Left ventricle myocardium inferior (tissue), 1 donor: ENCODE measurements around the gene HYAL2. TPM values are rescaled to one million over a fixed set of nuclear protein-coding genes. Genes with fewer than 3 reads are reported as not detected.

Experiments
- DNase-seq: peaks from one replicate; pipeline ENCODE4 v3.0.0-alpha.2; 2020
- H3K27ac ChIP-seq: fragments of 200-600 bp; replicated peaks from 2 replicates; pipeline ENCODE4 v1.8.0; 2021
- H3K27me3 ChIP-seq: fragments of 200-600 bp; 2 replicates; pipeline ENCODE4 v1.8.0; 2021; ENCODE audit warnings: low read depth
- H3K36me3 ChIP-seq: fragments of 200-600 bp; 2 replicates; pipeline ENCODE4 v1.8.0; 2021
- H3K4me1 ChIP-seq: fragments of 200-600 bp; 2 replicates; pipeline ENCODE4 v1.8.0; 2021
- H3K4me3 ChIP-seq: fragments of 200-600 bp; 2 replicates; pipeline ENCODE4 v1.8.0; 2021; ENCODE audit warnings: mild to moderate bottlenecking, moderate library complexity
- H3K9me3 ChIP-seq: fragments of 200-600 bp; replicated peaks from 2 replicates; pipeline ENCODE4 v1.8.0; 2021
- CTCF ChIP-seq: fragments of 200-600 bp; IDR thresholded peaks from 2 replicates; pipeline ENCODE4 v1.8.0; 2021; ENCODE audit warnings: antibody characterized with exemption, mild to moderate bottlenecking, borderline replicate concordance
- intact Hi-C: fragments of 100-400 bp; cut with micrococcal nuclease; formaldehyde crosslinking; loops from one replicate; pipeline ENCODE4 v1.11.0; 2022
- total RNA-seq: library from RNA; stranded (reverse); fragmentation: NEBNext Ultra II Directional; extraction: Animal tissue kit (Norgen Biotek cat#: 25700); gene quantifications from one replicate; pipeline ENCODE4 v1.2.1, GENCODE V29; 2021
- donor health status: DM: no; HTN: yes; CAD: no; lungs with severe emphysema.

The HYAL2 gene
- total RNA-seq, 1 donor from 2014 or later, result 38.9 TPM

GRCh38 chr3:50270422-50271224, 51.9 kb downstream of the HYAL2 start:
- intact Hi-C loops, result loop anchor here (5.0 to 10.0 kb wide), 2 partner anchors 43 to 76 kb away; partner anchors contain the start of gene GNAT1
- no peaks in the 10 kb centered on the region for H3K9me3 ChIP-seq
- H3K4me3 ChIP-seq, result peak overlapping the region; percentile 70
- H3K27ac ChIP-seq, result peak overlapping the region; percentile 99
- TF ChIP-seq CTCF, result no peak
- H3K4me1 ChIP-seq, result peaks cover 76% of the 10 kb centered on the region
- H3K36me3 ChIP-seq, result no peaks in the 10 kb centered on the region
- peaks cover 19% of the 10 kb centered on the region for H3K27me3 ChIP-seq
- no peak for DNase-seq

- no peak for TF ChIP-seq CTCF
- H3K27ac ChIP-seq, result peak overlapping the region; percentile 99
- no peak for DNase-seq
- peak overlapping the region; percentile 70 for H3K4me3 ChIP-seq
- intact Hi-C loops, result loop anchor here (5.0 to 10.0 kb wide), 2 partner anchors 43 to 75 kb away; partner anchors contain the start of gene GNAT1
- no peaks in the 10 kb centered on the region for H3K9me3 ChIP-seq
- H3K36me3 ChIP-seq, result no peaks in the 10 kb centered on the region
- H3K27me3 ChIP-seq, result peaks cover 14% of the 10 kb centered on the region
- peaks cover 76% of the 10 kb centered on the region for H3K4me1 ChIP-seq
Observed at GRCh38 chr3:50269977-50270413, 52.5 kb downstream of the HYAL2 start.

DNA sequence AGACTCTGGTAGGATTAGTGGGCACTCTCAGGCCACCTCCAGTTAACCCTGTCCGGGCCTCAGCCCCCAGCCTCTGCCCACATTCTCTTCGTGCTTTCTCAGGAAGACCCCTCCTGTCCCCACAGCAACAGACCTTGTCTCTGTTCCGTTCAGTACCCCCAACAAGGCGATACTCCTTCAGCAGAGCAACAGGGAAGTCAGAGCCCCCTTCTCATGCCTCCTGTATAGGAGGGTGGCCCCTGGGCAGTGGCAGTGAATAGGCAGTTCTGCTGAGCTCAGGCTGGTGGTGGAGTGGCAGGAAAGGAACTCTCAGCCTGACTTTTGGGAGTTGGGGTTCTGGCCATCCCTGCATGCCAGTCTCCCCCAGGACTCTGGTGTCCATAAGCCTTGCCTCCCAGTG, 53.1 kb downstream of the HYAL2 start:
- H3K27ac ChIP-seq, result peak overlapping the region; percentile 99
- DNase-seq, result no peak
- peaks cover 76% of the 10 kb centered on the region for H3K4me1 ChIP-seq
- H3K36me3 ChIP-seq, result no peaks in the 10 kb centered on the region
- no peaks in the 10 kb centered on the region for H3K9me3 ChIP-seq
- peaks cover 9% of the 10 kb centered on the region for H3K27me3 ChIP-seq
- peak overlapping the region; percentile 70 for H3K4me3 ChIP-seq
- intact Hi-C loops, result no loop called here
- TF ChIP-seq CTCF, result no peak

- peaks cover 4% of the 10 kb centered on the region for H3K27me3 ChIP-seq
- intact Hi-C loops, result no loop called here
- peaks cover 76% of the 10 kb centered on the region for H3K4me1 ChIP-seq
- DNase-seq, result peak; percentile 60
- no peaks in the 10 kb centered on the region for H3K36me3 ChIP-seq
- no peaks in the 10 kb centered on the region for H3K9me3 ChIP-seq
- H3K4me3 ChIP-seq, result peak within 1 kb of the TSS; percentile 70
- no peak for TF ChIP-seq CTCF
- peak within 1 kb of the TSS; percentile 99 for H3K27ac ChIP-seq
Observed at GRCh38 chr3:50268703-50269451, 53.7 kb downstream of the HYAL2 start, which contains the start of gene SEMA3B. SEMA3B (plus strand) TSS chr3:50269147; CDS start chr3:50269241, 94 bp downstream.

DNA sequence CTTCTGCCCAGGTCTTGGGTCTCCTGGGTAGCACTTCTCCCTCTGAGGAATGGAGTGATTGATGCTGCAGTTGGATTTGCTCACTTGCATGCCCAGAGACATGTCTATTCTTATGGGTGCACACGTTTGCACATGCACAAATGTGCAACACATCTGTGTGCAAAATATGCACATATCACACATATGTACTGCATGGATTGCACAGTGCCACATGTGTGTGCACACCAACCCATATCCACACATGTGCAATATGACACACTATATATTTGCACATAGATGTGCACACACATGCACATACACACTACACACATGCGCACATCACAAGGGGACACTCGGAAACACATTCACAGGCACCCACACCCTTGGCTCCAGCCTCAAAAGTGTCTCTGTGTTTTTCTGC, 54.3 kb downstream of the HYAL2 start:
- peak overlapping the region; percentile 99 for H3K27ac ChIP-seq
- no peaks in the 10 kb centered on the region for H3K27me3 ChIP-seq
- H3K9me3 ChIP-seq, result no peaks in the 10 kb centered on the region
- no peaks in the 10 kb centered on the region for H3K36me3 ChIP-seq
- peak overlapping the region; percentile 70 for H3K4me3 ChIP-seq
- DNase-seq, result no peak
- peaks cover 74% of the 10 kb centered on the region for H3K4me1 ChIP-seq
- intact Hi-C loops, result no loop called here
- TF ChIP-seq CTCF, result no peak

Other genes starting within 250 kb of the HYAL2 start
- gene RBM5, start 233.8 kb downstream of the HYAL2 start, total RNA-seq, result 58.4 TPM
- 10.2 TPM for gene SEMA3F, start 167.4 kb downstream of the HYAL2 start, total RNA-seq
- not detected for gene GNAT1, start 131.1 kb downstream of the HYAL2 start, total RNA-seq
- gene SLC38A3, start 117.5 kb downstream of the HYAL2 start, total RNA-seq, result 10.4 TPM
- 118 TPM for gene GNAI2, start 86.5 kb downstream of the HYAL2 start, total RNA-seq
- gene SEMA3B, start 53.6 kb downstream of the HYAL2 start, total RNA-seq, result 23.2 TPM
- 27.7 TPM for gene LSMEM2, start 43.7 kb downstream of the HYAL2 start, total RNA-seq
- 54.9 TPM for gene IFRD2, start 30.3 kb downstream of the HYAL2 start, total RNA-seq
- gene HYAL3, start 23.3 kb downstream of the HYAL2 start, total RNA-seq, result 1.2 TPM
- gene NAA80, start 23.3 kb downstream of the HYAL2 start, total RNA-seq, result 5.3 TPM
- 52.2 TPM for gene HYAL1, start 19.2 kb downstream of the HYAL2 start, total RNA-seq
- gene TUSC2, start 5.5 kb upstream of the HYAL2 start, total RNA-seq, result 32.9 TPM
- gene RASSF1, start 18.1 kb upstream of the HYAL2 start, total RNA-seq, result 11.4 TPM
- not detected for gene ZMYND10, start 23.0 kb upstream of the HYAL2 start, total RNA-seq
- gene NPRL2, start 28.0 kb upstream of the HYAL2 start, total RNA-seq, result 16.4 TPM
- 7.0 TPM for gene CYB561D2, start 28.1 kb upstream of the HYAL2 start, total RNA-seq
- gene TMEM115, start 36.8 kb upstream of the HYAL2 start, total RNA-seq, result 23.5 TPM
- 2.3 TPM for gene CACNA2D2, start 180.9 kb upstream of the HYAL2 start, total RNA-seq
- gene C3orf18, start 245.0 kb upstream of the HYAL2 start, total RNA-seq, result 57.2 TPM
- 16.1 TPM for gene HEMK1, start 246.8 kb upstream of the HYAL2 start, total RNA-seq